Memory B cell (primary cell): ENCODE results near the gene CYP3A5.
"Not testable (repeated sequence)": the region's sequence is repeated elsewhere in the genome, so short reads cannot be mapped to it uniquely, and the experiment has no call there.

Experiments used
- ATAC-seq: fragments of 150-1000 bp; cut with Tn5 transposase; 2 replicates; pipeline ENCODE4 v1.10.0; 2021; ENCODE audit warnings: low read depth, mild to moderate bottlenecking, moderate library complexity
- DNase-seq, 2 donors: peaks; one replicate each; pipeline ENCODE4 v3.0.0; 2022; ENCODE audit warnings: low spot score in 2 of 2
- H3K27ac Mint-ChIP-seq: one replicate; pipeline ENCODE4 v1.8.0; 2022; ENCODE audit warnings: mild to moderate bottlenecking, moderate library complexity, mixed read lengths
- H3K27me3 Mint-ChIP-seq: one replicate; pipeline ENCODE4 v1.8.0; 2022; ENCODE audit warnings: mixed read lengths
- H3K36me3 Mint-ChIP-seq: one replicate; pipeline ENCODE4 v1.8.0; 2022; ENCODE audit warnings: mild to moderate bottlenecking, mixed read lengths
- H3K4me1 Mint-ChIP-seq: one replicate; pipeline ENCODE4 v1.8.0; 2022; ENCODE audit warnings: mixed read lengths
- H3K4me3 Mint-ChIP-seq: one replicate; pipeline ENCODE4 v1.8.0; 2022; ENCODE audit warnings: mild to moderate bottlenecking, moderate library complexity, mixed read lengths
- H3K9me3 Mint-ChIP-seq: one replicate; pipeline ENCODE4 v1.8.0; 2022; ENCODE audit warnings: mixed read lengths

CYP3A5 gene

GRCh38 chr7:99642027-99642426 is 37.8 kb downstream of the CYP3A5 start:
- Mint-ChIP-seq H3K9me3 (peaks cover 2% of the 10 kb centered on the region), H3K4me3 (no peak overlapping the region), H3K36me3 (peaks cover 28% of the 10 kb centered on the region), H3K27me3 (no peaks in the 10 kb centered on the region), H3K4me1 (no peaks in the 10 kb centered on the region), H3K27ac (no peak overlapping the region)
- no peak for ATAC-seq
- no peak for DNase-seq

GRCh38 chr7:99639267-99639666 is 40.5 kb downstream of the CYP3A5 start:
- H3K27me3 Mint-ChIP-seq = no peaks in the 10 kb centered on the region
- no peak for ATAC-seq
- H3K9me3 Mint-ChIP-seq = no peaks in the 10 kb centered on the region
- H3K36me3 Mint-ChIP-seq = peaks cover 16% of the 10 kb centered on the region
- H3K4me3 Mint-ChIP-seq = no peak overlapping the region
- no peaks in the 10 kb centered on the region for H3K4me1 Mint-ChIP-seq
- DNase-seq = no peak
- no peak overlapping the region for H3K27ac Mint-ChIP-seq

- no peaks in the 10 kb centered on the region for H3K27me3 Mint-ChIP-seq
- no peak overlapping the region for H3K27ac Mint-ChIP-seq
- peaks cover 14% of the 10 kb centered on the region for H3K36me3 Mint-ChIP-seq
- no peaks in the 10 kb centered on the region for H3K4me1 Mint-ChIP-seq
- DNase-seq = no peak
- ATAC-seq = no peak
- H3K9me3 Mint-ChIP-seq = no peaks in the 10 kb centered on the region
- no peak overlapping the region for H3K4me3 Mint-ChIP-seq
These were observed 41.1 kb downstream of the CYP3A5 start for GRCh38 chr7:99638731-99639130.

- H3K36me3 Mint-ChIP-seq, H3K9me3 Mint-ChIP-seq, H3K4me3 Mint-ChIP-seq, H3K27me3 Mint-ChIP-seq, ATAC-seq, H3K4me1 Mint-ChIP-seq, DNase-seq, H3K27ac Mint-ChIP-seq: not testable (repeated sequence)
These were observed 42.4 kb downstream of the CYP3A5 start for GRCh38 chr7:99637414-99637813.

DNA sequence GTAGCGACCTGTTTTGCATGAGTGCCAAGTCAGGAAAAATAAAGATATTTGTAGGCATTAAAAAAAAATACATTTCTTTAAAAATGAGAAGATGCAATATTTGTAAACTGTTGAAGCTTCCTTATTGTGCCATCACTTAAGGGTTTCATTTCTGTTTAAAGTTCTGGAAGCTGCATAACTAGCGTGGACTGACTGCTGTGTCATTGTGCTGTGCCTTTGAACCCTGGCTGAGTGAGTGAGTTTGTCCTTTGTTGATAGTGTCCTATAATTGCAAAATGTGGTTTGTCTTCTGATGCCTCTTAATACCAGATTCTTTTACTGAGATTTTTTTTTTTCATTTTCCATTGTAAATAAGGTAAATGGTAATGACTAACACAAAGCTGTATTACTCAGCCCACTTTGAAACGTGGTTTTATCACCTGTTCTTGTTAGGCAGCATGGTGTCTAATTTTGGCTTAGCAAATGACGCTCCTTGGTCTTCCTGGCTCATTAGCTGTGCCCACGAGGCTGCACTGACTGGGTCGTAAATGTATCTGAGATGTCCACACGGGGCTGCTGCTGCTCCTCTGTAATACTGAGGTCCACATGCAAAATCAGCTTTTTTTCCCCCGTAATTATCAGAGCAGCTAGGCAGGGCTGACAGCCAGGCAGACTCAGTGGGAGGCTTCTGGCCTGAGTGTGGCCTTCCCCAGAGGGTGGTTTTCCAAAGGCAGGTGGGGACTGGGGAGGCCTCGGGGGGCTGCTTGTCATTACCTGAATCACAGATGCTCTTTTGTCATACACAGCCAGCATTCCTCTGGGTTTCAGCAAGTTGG is 48.3 kb downstream of the CYP3A5 start:
- DNase-seq (no peak), ATAC-seq (no peak)
- no peak overlapping the region for H3K4me3 Mint-ChIP-seq
- peaks cover 21% of the 10 kb centered on the region for H3K36me3 Mint-ChIP-seq
- H3K9me3 Mint-ChIP-seq = no peaks in the 10 kb centered on the region
- H3K4me1 Mint-ChIP-seq = no peaks in the 10 kb centered on the region
- H3K27ac Mint-ChIP-seq = no peak overlapping the region
- H3K27me3 Mint-ChIP-seq = no peaks in the 10 kb centered on the region

- H3K9me3 Mint-ChIP-seq = no peaks in the 10 kb centered on the region
- H3K4me3 Mint-ChIP-seq = no peak overlapping the region
- peaks cover 2% of the 10 kb centered on the region for H3K4me1 Mint-ChIP-seq
- no peak for ATAC-seq
- no peak overlapping the region for H3K27ac Mint-ChIP-seq
- peaks cover 27% of the 10 kb centered on the region for H3K36me3 Mint-ChIP-seq
- H3K27me3 Mint-ChIP-seq = no peaks in the 10 kb centered on the region
- no peak for DNase-seq
These were observed 50.2 kb downstream of the CYP3A5 start for GRCh38 chr7:99629643-99630042.

- Mint-ChIP-seq H3K9me3 (no peaks in the 10 kb centered on the region), H3K4me3 (no peak overlapping the region), H3K36me3 (peaks cover 30% of the 10 kb centered on the region), H3K27me3 (no peaks in the 10 kb centered on the region), H3K4me1 (peaks cover 2% of the 10 kb centered on the region), H3K27ac (no peak overlapping the region)
- DNase-seq = no peak
- ATAC-seq = no peak
These were observed 51.0 kb downstream of the CYP3A5 start for GRCh38 chr7:99628471-99629465.

DNA sequence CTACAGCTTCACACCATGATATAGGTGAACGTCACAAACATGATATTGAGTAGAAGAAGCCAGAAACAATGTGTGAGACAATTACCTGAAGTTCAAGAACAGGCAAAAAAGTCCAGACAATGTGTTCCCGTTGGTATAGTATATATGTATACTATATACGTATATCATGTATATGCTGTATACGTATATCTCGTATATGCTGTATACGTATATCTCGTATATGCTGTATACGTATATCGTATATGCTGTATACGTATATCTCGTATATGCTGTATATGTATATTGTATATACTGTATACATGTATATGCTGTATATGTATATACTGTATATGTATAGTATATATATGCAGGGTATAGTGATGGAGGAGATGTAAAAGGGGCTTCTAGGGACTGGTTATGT is 52.3 kb downstream of the CYP3A5 start:
- Mint-ChIP-seq H3K36me3 (peaks cover 36% of the 10 kb centered on the region), H3K4me1 (peaks cover 5% of the 10 kb centered on the region), H3K4me3 (no peak overlapping the region), H3K9me3 (no peaks in the 10 kb centered on the region), H3K27me3 (no peaks in the 10 kb centered on the region), H3K27ac (no peak overlapping the region)
- ATAC-seq (no peak), DNase-seq (no peak)

- Mint-ChIP-seq H3K4me3 (no peak overlapping the region), H3K27me3 (no peaks in the 10 kb centered on the region), H3K9me3 (no peaks in the 10 kb centered on the region), H3K4me1 (peaks cover 5% of the 10 kb centered on the region), H3K36me3 (peaks cover 37% of the 10 kb centered on the region), H3K27ac (no peak overlapping the region)
- no peak for DNase-seq
- ATAC-seq = no peak
These were observed 53.1 kb downstream of the CYP3A5 start for GRCh38 chr7:99626661-99627060.

- Mint-ChIP-seq H3K27me3 (no peaks in the 10 kb centered on the region), H3K4me1 (peaks cover 8% of the 10 kb centered on the region), H3K36me3 (peaks cover 39% of the 10 kb centered on the region), H3K4me3 (no peak overlapping the region), H3K9me3 (no peaks in the 10 kb centered on the region), H3K27ac (no peak overlapping the region)
- ATAC-seq = no peak
- no peak for DNase-seq
These were observed 53.8 kb downstream of the CYP3A5 start for GRCh38 chr7:99625961-99626360.

- Mint-ChIP-seq H3K27me3 (no peaks in the 10 kb centered on the region), H3K36me3 (peaks cover 35% of the 10 kb centered on the region), H3K27ac (no peak overlapping the region), H3K9me3 (no peaks in the 10 kb centered on the region), H3K4me3 (no peak overlapping the region), H3K4me1 (peaks cover 8% of the 10 kb centered on the region)
- ATAC-seq (no peak), DNase-seq (no peak)
These were observed 54.5 kb downstream of the CYP3A5 start for GRCh38 chr7:99625321-99625720.

- no peaks in the 10 kb centered on the region for H3K9me3 Mint-ChIP-seq
- no peak for ATAC-seq
- no peaks in the 10 kb centered on the region for H3K27me3 Mint-ChIP-seq
- H3K27ac Mint-ChIP-seq = no peak overlapping the region
- no peak for DNase-seq
- H3K4me3 Mint-ChIP-seq = no peak overlapping the region
- peaks cover 36% of the 10 kb centered on the region for H3K36me3 Mint-ChIP-seq
- H3K4me1 Mint-ChIP-seq = peaks cover 8% of the 10 kb centered on the region
These were observed 55.3 kb downstream of the CYP3A5 start for GRCh38 chr7:99624484-99624883.

DNA sequence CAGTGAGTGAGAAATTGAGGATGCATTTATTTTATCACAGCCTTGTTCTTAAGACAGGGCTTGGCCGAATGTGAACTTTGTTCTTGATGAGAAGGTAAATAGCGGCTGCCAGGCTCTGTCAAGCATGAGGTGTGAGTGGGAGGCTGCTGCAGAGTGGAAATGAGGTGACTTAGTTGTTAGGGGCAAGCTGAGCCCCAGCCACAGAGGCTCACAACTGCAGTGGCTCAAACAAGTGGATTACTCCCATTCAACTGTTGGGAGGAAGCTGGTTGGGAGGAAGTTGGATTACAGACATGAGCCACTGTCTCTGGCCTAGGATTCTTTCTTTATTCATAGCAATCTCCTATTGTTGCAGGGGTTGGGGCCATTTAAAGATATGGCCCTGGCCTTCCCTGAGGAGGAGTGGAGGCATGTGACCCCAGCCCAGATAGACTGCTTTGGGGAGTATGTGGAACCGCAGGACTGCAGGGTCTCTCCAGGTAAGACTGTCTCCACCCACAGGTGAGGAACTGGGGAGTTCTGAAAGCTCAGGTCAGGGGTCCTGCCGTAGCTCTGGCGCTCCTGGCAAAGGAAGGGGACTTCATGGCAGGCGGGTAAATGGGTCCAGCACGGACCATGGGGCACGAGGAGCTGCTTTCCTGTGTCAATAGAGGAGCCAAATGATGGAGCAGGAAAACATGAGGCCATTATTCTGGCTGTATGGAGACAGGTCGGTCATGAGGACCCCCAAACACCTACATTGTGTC is 55.9 kb downstream of the CYP3A5 start:
- Mint-ChIP-seq H3K27me3 (no peaks in the 10 kb centered on the region), H3K9me3 (no peaks in the 10 kb centered on the region), H3K4me3 (no peak overlapping the region), H3K27ac (no peak overlapping the region), H3K4me1 (peaks cover 14% of the 10 kb centered on the region), H3K36me3 (peaks cover 42% of the 10 kb centered on the region)
- ATAC-seq (no peak), DNase-seq (no peak)
